ENCODE data around the gene DBX1.
"Not testable (repeated sequence)": the region's sequence is repeated elsewhere in the genome, so short reads cannot be mapped to it uniquely, and the experiment has no call there.

The DBX1 gene, protein sequence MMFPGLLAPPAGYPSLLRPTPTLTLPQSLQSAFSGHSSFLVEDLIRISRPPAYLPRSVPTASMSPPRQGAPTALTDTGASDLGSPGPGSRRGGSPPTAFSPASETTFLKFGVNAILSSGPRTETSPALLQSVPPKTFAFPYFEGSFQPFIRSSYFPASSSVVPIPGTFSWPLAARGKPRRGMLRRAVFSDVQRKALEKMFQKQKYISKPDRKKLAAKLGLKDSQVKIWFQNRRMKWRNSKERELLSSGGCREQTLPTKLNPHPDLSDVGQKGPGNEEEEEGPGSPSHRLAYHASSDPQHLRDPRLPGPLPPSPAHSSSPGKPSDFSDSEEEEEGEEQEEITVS

DNA sequence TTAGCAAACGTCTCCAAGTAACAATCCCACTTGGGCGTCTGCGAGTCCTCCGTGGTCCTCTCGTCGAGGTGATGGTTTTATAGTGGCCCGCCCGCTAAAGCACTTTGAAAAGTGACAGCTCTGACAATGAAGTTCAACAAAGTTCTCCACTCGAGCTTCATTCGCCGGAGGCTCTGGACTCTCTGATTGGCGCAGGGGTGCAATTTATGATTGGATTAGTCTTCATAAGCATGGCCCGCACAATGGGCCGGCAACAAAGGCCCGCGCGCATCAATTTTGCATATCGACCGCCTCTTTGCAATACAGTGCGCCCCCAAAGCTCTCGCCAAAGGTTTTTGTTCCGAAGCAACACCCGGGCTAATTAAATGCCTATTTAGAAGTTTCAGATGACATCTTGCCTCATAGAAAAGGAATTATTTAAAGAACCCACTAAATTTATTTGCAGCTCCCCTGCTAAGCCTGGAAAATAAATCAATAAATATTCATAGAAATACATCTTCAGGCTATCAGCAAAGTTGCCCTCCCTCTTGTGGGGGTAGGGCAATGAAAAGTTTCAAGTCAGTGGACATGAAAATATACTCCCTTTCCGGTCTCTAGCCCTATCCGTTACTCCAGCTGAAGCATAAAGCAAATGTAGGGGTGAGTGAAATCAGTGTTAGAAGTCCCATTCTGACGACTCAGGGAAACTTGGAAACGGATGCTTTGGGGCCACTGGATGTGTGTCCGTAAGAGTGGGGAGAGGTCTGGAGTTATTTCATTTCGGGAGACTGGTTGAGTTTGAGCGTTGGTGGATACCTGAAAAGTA lies at the start of gene DBX1:
TSS of gene DBX1 (minus strand) at position 51 of the 805 bp plus-strand sequence. CDS start 151 bp downstream, outside the sequence.
- DNase-seq = no peak

DNA sequence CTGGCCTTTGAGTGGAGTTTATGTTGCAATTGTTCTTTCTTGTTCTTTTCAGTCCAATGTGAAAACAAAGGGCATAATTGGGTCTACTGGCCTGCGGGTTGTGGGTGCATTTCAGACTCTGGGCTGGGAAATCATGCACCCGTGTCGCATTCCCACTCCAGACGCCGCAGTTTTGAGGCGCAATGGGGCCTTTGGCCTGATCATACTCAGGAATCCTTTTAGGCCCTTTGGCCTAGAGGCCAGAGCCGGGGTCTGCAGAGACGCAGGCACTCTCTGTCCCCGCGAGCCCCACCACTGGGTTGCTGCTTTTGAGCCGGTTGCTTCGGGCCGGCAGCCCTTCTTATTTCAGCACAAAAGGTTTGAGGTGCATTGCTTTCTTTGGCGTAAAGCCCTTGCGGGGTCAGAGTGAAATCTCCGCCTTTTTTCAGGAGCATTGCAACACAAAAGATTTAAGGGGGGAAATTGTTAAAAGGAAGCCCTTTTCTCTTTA lies 48.4 kb upstream of the DBX1 start:
- DNase-seq = no peak

DNA sequence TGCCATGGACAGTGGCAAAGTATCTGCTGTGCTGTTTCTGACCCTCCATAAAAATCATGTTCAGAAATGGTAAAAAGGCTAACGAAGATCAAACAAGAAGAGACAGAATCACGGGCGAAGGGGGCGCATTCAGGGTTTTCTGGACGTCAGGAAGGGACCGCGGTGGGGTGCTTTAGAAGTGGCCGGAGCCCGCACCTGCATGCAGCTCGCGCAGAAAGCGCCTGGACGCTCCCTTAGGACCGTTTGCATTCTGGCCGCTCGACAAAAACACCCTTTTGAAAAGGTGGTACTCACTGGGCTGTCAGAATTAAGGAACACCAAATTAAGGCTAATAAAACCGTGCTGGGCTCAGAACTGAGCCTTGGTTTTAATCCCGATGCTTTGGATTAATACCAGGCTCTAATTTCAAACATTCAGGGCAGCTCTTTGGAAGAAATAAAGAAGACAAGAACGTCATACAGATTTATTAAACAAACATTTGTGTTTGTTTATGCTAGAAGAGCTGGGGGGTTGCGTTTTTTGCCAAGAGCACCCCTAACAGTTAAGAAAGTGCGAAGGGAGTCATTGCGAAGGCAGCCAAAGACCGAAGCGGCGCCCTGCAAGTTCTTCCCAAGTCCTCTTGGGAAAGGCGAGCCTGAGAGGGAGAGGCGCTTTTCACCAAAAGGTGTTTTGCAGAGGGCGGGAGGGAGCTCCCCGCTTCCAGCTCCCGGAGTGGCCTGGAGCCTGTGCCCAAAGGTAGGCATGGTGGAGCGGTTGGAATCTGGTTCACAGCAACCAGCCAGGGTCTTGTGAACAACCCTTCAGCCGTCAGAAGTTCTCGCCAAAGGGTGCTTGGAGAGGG lies 47.7 kb upstream of the DBX1 start:
- DNase-seq = no peak

DNA sequence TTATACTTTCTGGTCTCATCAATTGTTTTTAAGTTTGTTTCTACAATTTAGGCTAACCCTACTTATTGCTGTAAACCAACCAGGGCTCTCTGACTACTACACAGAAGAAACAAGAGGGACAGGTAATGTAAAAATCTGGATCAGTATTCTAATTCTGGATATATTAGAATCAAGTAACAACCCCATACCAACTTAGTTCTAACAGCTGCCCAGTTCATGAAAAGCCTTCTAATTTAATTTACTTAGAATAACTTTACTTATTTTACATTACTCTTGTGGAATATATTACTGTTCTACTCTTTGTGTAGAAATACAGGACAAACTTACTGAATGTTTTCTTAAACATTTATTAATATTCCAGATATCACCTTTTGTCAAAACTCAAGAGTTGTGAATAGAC lies 45.5 kb upstream of the DBX1 start:
- DNase-seq = no peak

DNA sequence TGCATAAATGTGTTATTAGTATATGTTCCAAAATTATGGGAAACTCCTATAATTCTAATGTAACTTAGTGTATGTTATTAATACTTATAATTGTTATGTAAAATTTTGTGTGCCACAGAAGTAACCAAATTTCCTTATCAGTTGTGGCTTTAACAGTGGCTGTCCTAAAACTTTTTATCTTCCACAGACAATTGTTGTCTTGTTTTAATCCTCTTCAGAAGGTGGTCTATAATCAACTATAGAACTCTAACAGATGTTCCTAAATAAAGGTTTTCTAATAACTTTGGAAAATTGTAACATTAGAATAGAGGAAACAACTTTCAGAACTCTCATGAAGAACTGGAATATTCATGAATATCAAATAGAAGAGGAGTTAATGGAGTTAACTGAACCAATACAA lies 44.4 kb upstream of the DBX1 start:
- no peak for DNase-seq

DNA sequence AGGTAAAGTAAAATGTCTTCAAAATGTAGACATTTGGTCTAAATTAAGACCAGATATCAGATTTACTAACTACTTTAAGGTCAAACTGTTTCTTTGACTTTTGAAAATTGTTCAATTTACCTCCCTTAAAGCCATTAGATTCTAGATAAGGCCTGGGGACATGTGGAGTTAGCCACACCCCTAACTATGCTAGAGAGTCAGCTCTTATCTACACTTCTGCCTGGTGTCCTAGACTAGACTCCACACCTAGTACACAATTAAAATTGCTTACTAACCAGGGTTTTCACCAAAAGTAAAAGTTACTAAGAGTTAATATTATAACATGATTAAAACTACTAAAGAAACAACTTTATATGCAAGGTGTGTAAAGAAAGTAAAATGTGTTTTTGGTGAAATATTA lies 43.6 kb upstream of the DBX1 start:
- DNase-seq = no peak

DNA sequence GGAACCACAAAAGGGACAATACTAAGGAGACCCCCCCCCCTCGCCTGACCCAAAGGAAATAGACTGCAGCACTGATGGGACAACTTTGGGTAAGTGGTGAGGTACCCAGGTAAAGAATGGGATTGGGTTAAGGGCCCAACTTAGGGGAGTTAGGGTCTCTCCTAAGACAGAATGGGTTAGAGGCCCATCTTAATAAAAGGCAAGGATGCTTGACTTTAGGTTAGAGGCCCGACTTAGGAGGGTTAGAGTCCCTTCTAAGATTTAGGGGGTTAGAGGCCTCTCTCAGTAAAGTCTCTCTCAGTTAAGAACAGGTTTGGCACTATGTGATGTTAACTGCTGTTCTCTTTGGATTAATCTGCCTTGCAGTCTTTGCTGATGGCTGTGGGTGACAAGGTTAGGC lies 41.0 kb upstream of the DBX1 start:
- DNase-seq = no peak

DNA sequence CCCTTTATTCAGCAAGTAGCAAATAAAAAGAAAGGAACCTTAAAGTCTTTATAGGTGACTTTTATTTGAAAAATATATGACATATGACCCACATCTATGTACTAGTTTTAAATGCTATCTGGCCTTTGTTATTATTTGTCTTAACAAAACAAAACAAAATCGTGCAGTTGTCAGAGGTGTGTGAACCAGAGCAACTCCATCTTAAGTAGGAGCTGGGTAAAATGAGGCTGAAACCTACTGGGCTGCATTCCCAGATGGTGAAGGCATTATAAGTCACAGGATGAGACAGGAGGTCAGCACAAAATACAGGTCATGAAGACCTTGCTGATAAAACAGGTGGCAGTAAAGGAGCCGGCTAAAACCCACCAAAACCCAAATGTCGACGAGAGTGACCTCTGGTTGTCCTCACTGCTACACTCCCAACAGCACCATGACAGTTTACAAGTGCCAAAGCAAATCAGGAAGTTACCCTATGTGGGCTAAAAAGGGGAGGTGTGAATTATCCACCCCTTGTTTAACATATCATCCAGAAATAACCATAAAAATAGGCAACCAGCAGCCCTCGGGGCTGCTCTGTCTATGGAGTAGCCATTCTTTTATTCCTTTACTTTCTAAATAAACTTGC lies 40.2 kb upstream of the DBX1 start:
- DNase-seq = not testable (repeated sequence)

DNA sequence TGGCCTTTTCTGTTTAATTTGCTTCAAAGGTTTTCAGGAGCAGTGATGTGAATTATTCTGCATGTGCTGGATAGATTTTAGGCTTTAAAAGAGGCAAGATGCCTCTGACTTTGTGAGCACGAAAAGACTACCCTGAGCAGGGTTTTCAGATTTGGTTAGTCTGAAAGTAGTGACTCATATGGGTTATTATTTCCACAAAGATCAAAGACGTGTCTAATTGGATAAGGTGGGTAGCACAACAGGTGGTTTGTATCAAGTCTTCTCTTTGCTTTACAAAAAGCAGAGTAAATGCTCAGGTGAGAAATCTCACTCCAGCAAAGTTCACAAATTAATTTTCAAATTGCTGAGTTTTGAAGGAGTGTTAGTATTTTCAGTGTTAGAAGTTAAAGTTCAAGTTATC lies 37.6 kb upstream of the DBX1 start:
- no peak for DNase-seq

DNA sequence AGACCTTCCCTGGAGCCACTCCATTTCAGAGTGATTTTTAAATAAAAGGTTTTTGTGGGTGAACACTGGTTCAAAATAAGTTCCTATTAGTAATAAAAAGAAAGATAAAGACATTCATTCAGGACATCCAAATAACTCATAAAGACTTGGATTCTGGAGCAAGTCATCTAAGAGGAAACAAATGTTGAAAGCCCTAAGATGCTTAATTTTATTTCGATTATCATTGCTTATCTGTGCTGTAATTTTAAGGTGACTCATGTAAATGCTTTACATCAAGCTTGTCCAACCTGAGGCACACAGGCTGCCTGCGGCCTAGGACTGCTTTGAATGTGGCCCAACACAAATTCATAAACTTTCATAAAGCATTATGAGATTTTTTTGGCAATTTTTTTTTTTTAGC lies 34.2 kb upstream of the DBX1 start:
- no peak for DNase-seq

DNA sequence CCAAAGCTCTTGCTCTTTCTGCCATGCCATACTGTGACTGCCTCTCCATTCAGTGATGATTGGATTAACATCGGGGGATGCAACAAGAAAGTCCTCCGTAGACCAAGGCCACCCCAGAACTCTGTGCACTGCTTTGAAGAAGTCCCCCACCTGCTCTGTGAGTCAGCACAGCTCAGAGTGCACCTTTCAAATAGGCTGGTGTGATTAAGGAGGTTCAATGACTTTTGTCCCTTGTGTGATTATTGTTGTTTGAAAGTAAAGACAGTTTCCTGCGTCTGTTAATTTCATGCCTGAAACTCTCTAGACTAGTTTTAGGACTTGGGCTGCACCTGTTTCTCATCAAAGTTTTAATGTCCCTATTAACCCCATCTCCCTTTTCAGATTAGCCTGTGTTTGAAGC lies 33.0 kb upstream of the DBX1 start:
- DNase-seq = no peak

DNA sequence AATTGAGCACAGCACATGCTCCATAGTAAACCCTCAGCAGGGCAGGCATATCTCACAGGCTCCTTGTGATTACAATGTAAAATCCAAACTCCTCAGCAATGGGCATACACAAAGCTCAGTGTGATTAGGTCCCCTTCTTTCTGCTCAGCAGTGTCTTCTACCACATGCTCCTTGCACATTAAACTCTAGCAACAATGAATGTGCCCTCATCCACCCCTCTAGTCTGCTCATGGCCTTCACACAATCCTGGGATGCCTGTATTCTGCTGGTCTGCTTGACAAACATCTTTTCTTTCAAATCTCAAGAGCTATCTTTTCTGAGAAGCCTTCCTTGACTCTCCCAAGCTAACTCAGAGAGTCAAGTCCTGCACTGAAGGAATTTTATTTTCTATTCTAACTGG lies 32.4 kb upstream of the DBX1 start:
- DNase-seq = no peak

DNA sequence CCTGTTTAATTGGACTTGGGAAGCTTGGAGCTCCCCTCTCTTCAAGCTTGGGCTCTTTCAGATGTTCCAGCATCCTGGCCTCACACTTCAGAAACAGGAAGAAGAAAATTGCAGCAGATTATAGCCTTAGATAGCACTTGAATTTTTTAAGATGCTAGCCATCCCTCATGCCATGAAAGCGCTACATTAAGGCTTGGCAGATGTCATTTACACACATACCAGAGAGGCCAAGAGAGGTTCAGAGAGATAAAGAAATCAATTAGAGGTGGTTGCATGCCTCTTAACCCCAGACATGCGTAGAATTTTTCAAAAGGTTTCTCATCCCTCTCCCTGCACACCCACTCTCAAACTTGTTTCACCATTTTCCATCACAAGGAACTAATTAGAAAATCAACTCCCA lies 31.9 kb upstream of the DBX1 start:
- no peak for DNase-seq

DNA sequence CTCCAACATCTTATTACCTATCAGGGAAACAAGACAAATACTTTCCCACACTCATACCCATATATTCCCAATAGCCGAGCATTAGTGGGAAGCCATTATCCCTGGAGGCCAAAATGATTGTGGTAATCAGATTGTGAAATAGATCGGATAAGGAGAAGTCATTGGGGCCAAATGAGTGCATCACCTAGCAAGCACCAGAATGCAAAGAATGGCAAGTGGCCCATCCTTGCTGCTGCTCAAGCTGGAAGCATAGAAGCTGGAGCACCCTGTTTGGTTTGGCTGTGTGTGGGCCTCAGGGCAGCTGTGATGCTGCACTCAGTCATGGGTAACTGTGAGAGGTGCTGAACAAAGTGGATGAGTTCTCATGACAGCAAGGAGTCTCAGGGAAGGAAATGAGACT lies 18.7 kb upstream of the DBX1 start:
- no peak for DNase-seq

DNA sequence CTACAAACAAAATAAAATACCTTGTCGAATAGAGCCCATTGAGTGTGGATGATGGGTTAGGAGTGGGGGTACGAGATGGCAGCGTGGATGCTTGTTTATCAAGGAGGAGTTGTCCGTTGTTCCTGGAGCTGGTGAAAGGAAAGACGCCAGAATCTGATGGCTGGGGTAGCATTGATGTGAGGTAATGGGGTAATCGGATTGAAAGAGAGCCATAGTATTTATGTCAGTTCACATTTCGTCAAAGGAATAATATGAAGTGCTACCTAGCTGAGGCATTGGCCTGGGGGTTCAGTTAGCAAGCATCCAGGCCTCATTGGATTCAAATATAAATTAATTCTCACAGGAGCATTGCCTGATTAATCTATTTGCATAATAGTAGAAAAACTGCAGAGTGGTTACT lies 16.9 kb upstream of the DBX1 start:
- no peak for DNase-seq

DNA sequence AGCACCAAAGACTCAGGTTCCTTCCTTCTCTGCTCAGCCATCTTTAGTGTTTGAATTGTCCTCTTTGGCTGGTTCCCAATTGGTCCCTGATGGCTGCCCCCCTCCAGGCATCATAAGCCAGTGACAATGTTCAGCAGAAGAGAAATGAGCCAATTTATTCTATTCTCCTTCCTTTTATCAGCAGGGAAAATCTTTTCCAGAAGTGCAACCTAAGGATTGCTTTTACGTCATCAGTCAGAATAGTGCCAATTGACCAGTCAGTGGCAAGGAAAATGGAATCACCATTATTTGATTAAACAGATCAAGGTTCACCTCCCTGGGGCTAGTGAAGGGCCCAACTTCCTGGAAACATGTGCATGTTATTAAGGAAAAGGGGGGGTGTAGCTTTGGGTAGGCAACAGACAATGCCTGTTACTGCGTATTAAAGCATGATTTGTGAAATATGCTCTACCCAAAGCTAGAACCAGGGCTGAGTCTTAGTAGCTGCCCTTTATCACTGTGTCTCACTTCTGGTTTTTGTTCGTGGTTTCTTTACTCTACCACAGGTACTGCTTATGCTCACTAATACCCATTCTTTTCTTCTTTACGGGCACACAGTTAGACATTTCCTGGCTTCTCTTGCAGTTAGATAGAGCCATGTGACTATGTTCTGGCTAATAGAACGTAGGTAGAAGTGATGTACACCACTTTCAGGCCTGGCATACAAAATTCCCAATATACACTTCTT lies 12.6 kb upstream of the DBX1 start:
- DNase-seq = no peak

DNA sequence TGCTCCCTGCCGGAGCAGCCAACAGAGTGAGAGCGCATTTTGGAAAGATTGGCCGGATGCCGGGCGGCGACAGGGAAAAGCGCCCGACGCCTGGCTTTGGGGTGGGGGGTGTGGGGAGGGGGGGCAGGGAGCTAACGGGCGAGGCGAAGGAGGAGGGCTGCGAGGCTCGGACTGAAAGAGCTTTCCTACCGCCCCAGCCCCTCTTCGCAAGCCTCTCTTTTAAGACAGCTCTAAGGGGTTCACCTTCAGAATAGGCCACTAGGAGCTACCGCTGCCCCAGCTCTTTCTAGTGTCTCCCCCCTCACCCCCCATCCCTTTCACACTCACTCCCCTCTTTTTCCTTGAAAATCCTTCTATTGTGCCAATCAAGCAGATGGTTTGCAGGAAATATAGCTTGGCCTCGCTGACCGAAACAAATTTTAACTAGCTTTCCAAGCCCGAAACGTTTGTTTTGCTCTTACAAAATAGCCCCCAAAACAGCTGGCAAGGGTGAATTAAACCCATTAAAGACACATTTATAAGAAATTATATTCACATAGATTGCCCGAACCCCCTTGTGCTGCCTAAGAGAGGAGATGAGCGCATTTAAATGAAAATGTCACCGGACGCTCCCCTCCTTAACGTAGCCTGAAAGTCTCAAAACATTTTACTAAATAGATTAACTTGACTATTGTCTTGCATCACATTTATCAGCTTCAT lies 3.7 kb upstream of the DBX1 start:
- DNase-seq = no peak

DNA sequence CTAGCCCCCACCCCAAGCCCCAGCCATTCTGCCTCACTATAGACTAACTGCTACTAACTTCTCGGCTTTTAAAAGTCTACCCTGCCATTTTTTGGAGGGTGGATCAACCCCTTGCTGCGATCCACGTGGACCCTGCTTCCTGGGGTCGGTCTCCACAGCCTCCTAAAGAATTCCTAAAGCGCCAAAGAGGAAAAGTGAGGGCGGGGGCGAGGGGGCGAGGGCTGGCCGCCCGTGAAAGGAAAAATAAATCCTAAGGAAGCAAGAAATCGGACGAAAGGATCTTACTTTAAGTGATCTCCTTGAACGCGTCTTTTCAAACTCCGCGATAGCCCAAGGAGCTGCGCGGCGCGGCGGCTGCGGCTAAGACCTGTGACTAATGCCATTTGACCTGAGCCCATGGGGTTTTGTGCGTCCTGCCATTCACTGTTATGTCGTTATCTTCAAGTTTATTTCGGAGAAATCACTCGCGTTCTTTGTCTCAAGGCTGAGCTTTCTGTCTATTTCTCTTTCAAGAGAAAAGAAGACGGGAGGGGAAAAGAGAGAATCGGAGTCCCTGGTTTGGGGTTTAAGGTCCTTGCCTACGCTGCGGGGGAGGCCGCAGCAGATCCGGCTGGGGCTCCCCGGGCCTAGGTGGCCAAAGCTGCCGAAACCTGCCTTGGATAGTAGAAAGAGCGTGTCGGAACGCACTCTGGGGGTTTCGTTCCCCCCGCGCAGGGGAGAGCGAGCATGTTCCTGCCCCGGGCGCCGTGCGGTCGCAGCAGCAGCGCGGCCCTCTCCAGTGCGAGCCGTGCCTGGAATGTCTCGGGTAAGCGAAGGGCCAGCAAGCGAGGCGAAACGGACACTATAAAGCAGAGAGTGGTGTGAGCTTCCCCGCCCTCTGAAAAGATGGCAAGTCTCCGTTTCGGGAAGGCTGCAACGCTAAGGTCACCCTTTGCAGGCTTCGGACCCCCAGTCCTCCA lies 2.8 kb upstream of the DBX1 start:
- no peak for DNase-seq

DNA sequence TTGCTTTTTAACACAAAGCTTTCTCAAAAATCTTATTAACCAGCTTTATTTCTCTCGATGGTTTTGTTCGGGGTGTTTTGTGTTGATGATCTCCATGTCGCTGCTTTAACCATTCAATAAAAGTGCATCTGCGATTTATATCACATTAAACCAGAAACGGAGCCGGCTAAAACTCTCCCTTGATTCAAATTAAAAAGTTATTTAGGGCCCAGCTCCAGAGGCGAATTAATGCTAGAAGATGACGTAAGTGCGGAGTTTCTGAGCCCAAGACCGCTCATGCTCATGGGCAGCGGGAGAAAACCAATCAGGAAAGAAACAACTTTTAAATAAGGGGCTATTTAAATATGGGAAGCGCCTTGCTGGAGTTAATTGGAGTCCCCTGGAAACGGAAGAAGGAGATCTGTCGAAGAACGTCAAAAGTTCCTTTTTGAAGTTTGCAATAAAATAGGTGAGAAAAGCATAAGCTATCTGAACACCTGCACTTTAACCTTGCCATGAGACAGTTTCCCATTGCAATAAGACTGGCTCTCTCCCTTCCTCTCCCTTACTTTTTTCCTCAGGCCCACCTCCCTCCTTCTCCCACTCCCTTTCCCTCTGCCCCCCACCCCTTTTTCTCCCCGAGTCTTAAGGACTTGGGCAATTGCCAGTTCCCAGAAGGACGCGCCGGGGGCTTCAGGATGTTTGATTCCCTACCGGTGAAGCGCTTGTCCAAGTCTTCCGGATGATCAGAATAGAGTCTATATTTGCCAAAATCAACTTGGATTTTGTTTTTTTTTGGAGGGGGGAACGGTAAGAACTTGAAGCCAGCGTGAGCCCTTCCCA lies 1.9 kb upstream of the DBX1 start:
- no peak for DNase-seq
